ENCODE data around the gene NCF4. TPM values are rescaled to one million over a fixed set of nuclear protein-coding genes. Genes with fewer than 3 reads are reported as not detected.

The NCF4 gene
- total and polyA plus RNA-seq, 2 donors (not counting 1 experiment from before 2014, with no cell fraction given): 118 to 175 TPM

- peaks cover 13% of the 10 kb centered on the region for H3K27me3 Mint-ChIP-seq
- Histone ChIP-seq H3K36me3 (replicated peaks in 1 of 2; ENCODE audit: control extremely low read depth in 1 of 2, control insufficient read depth in 1 of 2, extremely low read depth in 1 of 2, insufficient read depth in 2 of 2, low read length in 1 of 2) (no peaks in the 10 kb centered on the region), H3K27me3 (replicated peaks in 1 of 4; ENCODE audit: control extremely low read depth in 1 of 4, control insufficient read depth in 3 of 4, insufficient read depth in 4 of 4, low read length in 3 of 4) (peaks cover 0 to 5% (median 0%) of the 10 kb centered on the region in 4 experiments), H3K4me3 (ENCODE audit: control extremely low read depth in 1 of 5, extremely low read depth in 1 of 5, insufficient read depth in 1 of 5, low read depth in 2 of 5, low read length in 4 of 5) (peak overlapping the region in 3 of 5 experiments; percentile 24 to 52 (median 30)), H3K4me2 (replicated peaks; ENCODE audit: low read depth, low read length, poor library complexity, severe bottlenecking) (peak overlapping the region; percentile 70), H3K4me1 (ENCODE audit: control insufficient read depth in 2 of 2, insufficient read depth in 2 of 2, low read length in 2 of 2) (peaks cover 15 to 22% of the 10 kb centered on the region in 2 donors), H4K20me1 (ENCODE audit: control insufficient read depth, insufficient read depth, low read length, poor library complexity, severe bottlenecking) (no peaks in the 10 kb centered on the region), H3K79me2 (ENCODE audit: control insufficient read depth, insufficient read depth, low read length) (no peaks in the 10 kb centered on the region), H2AFZ (ENCODE audit: insufficient read depth, low read depth, low read length, poor library complexity, severe bottlenecking) (peak overlapping the region; percentile 90), H3K9me3 (ENCODE audit: control extremely low read depth in 1 of 3, control insufficient read depth in 2 of 3, insufficient read depth in 1 of 3, low read length in 2 of 3) (peaks cover 0 to 12% (median 0%) of the 10 kb centered on the region in 3 donors), H3K9ac (ENCODE audit: low read length) (peak overlapping the region; percentile 46), H3K27ac (ENCODE audit: low read length in 2 of 2) (no peak overlapping the region)
- intact Hi-C loops (cut with micrococcal nuclease): loop anchor here (10.0 kb wide), 1 partner anchor 191 kb away; no protein-coding TSS in a partner anchor
- no peaks in the 10 kb centered on the region for H3K9me3 Mint-ChIP-seq (ENCODE audit: insufficient read depth)
- peaks cover 18% of the 10 kb centered on the region for H3K4me1 Mint-ChIP-seq
- POLR2A ChIA-PET: no interaction called here
- peak overlapping the region; percentile 82 for H3K27ac Mint-ChIP-seq
- DNase-seq (peak; percentile 84), ATAC-seq (ENCODE audit: low read depth) (peak; percentile 70)
- TF ChIP-seq EZH2 (IDR thresholded peaks at IDR 0.05; ENCODE audit: borderline replicate concordance, insufficient read depth, low read depth, low read length, poor library complexity, severe bottlenecking) (no peak), CTCF (IDR thresholded peaks at IDR 0.05) (peak; percentile 72)
- CTCF ChIA-PET: interaction anchor here (0.9 to 12.0 kb wide), 6 partner anchors 10 to 322 kb away, joined by 3 to 115 read pairs (median 6); no protein-coding TSS in a partner anchor
- peak overlapping the region; percentile 68 for H3K4me3 Mint-ChIP-seq
- WGBS (ENCODE audit: insufficient coverage): 55% methylated on average over 11 of the region's 16 CpGs
These were observed 7.3 kb upstream of the NCF4 start for GRCh38 chr22:36853407-36854099.

- TF ChIP-seq CTCF (IDR thresholded peaks at IDR 0.05) (no peak), EZH2 (IDR thresholded peaks at IDR 0.05; ENCODE audit: borderline replicate concordance, insufficient read depth, low read depth, low read length, poor library complexity, severe bottlenecking) (no peak)
- peaks cover 32% of the 10 kb centered on the region for H3K4me1 Mint-ChIP-seq
- H3K4me2 ChIP-seq (replicated peaks; ENCODE audit: low read depth, low read length, poor library complexity, severe bottlenecking): no peak overlapping the region
- peaks cover 0 to 12% (median 0%) of the 10 kb centered on the region in 3 donors for H3K9me3 ChIP-seq (ENCODE audit: control extremely low read depth in 1 of 3, control insufficient read depth in 2 of 3, insufficient read depth in 1 of 3, low read length in 2 of 3)
- WGBS (ENCODE audit: insufficient coverage): 98% methylated on average over 3 of the region's 3 CpGs
- peaks cover 22 to 33% of the 10 kb centered on the region in 2 donors for H3K4me1 ChIP-seq (ENCODE audit: control insufficient read depth in 2 of 2, insufficient read depth in 2 of 2, low read length in 2 of 2)
- ATAC-seq (ENCODE audit: low read depth) (no peak), DNase-seq (no peak)
- no peak overlapping the region for H3K4me3 ChIP-seq (ENCODE audit: control extremely low read depth in 1 of 5, extremely low read depth in 1 of 5, insufficient read depth in 1 of 5, low read depth in 2 of 5, low read length in 4 of 5)
- H3K27ac Mint-ChIP-seq: peak overlapping the region; percentile 51
- H3K27me3 Mint-ChIP-seq: no peaks in the 10 kb centered on the region
- CTCF ChIA-PET: interaction anchor here (0.8 to 12.0 kb wide), 14 partner anchors 10 to 308 kb away, joined by 3 to 115 read pairs (median 14); partner anchors contain the start of genes CSF2RB and IFT27
- no peaks in the 10 kb centered on the region for H4K20me1 ChIP-seq (ENCODE audit: control insufficient read depth, insufficient read depth, low read length, poor library complexity, severe bottlenecking)
- no peaks in the 10 kb centered on the region for H3K27me3 ChIP-seq (replicated peaks in 1 of 4; ENCODE audit: control extremely low read depth in 1 of 4, control insufficient read depth in 3 of 4, insufficient read depth in 4 of 4, low read length in 3 of 4)
- intact Hi-C loops (cut with micrococcal nuclease): loop anchor here (10.0 kb wide), 1 partner anchor 189 kb away; no protein-coding TSS in a partner anchor
- H3K36me3 ChIP-seq (replicated peaks in 1 of 2; ENCODE audit: control extremely low read depth in 1 of 2, control insufficient read depth in 1 of 2, extremely low read depth in 1 of 2, insufficient read depth in 2 of 2, low read length in 1 of 2): no peaks in the 10 kb centered on the region
- H3K9me3 Mint-ChIP-seq (ENCODE audit: insufficient read depth): no peaks in the 10 kb centered on the region
- no peaks in the 10 kb centered on the region for H3K79me2 ChIP-seq (ENCODE audit: control insufficient read depth, insufficient read depth, low read length)
- no peak overlapping the region for H3K9ac ChIP-seq (ENCODE audit: low read length)
- POLR2A ChIA-PET: interaction anchor here (0.5 to 0.9 kb wide), 2 partner anchors 74 to 124 kb away, joined by 3 to 5 read pairs; no protein-coding TSS in a partner anchor
- H3K27ac ChIP-seq (ENCODE audit: low read length in 2 of 2): no peak overlapping the region
- no peak overlapping the region for H3K4me3 Mint-ChIP-seq
- no peak overlapping the region for H2AFZ ChIP-seq (ENCODE audit: insufficient read depth, low read depth, low read length, poor library complexity, severe bottlenecking)
These were observed 5.3 kb upstream of the NCF4 start for GRCh38 chr22:36855478-36855877.

Measured in B cell (primary cell).